ENCODE data around the gene RPS6KA1.
A peak's percentile ranks its signal among the peaks of the same experiment; 100 is the strongest.

RPS6KA1 gene

GRCh38 chr1:26539722-26540121 lies 10.2 kb downstream of the RPS6KA1 start:
- Histone ChIP-seq H3K27ac (ENCODE audit: low read depth, low read length, poor library complexity, severe bottlenecking) (peak overlapping the region; percentile 97), H3K9me3 (ENCODE audit: low read length) (no peaks in the 10 kb centered on the region), H3K27me3 (ENCODE audit: insufficient read depth, low read length) (no peaks in the 10 kb centered on the region), H3K4me1 (ENCODE audit: insufficient read depth, low read length, severe bottlenecking) (peaks cover 68% of the 10 kb centered on the region), H3K79me2 (ENCODE audit: insufficient read depth, low read length) (no peaks in the 10 kb centered on the region), H3F3A (ENCODE audit: insufficient read depth, low read length) (no peaks in the 10 kb centered on the region), H3K9me2 (ENCODE audit: low read depth, low read length) (no peaks in the 10 kb centered on the region), H4K20me1 (ENCODE audit: insufficient read depth, low read length) (no peaks in the 10 kb centered on the region), H3K9ac (ENCODE audit: low read length) (no peak overlapping the region), H3K4me3 (ENCODE audit: low read depth, low read length, poor library complexity, severe bottlenecking) (no peak overlapping the region), H3K4me2 (ENCODE audit: low read length) (no peak overlapping the region), H3K36me3 (ENCODE audit: insufficient read depth, low read length) (no peaks in the 10 kb centered on the region), H2AFZ (ENCODE audit: low read length) (no peak overlapping the region)
- TF ChIP-seq CTCF (IDR thresholded peaks at IDR 0.05; ENCODE audit: low read length): no peak
- TF ChIP-seq EZH2 (IDR thresholded peaks at IDR 0.05; ENCODE audit: borderline replicate concordance, low read length): no peak

GRCh38 chr1:26540351-26540750 lies 10.8 kb downstream of the RPS6KA1 start:
- no peaks in the 10 kb centered on the region for H3K9me3 ChIP-seq (ENCODE audit: low read length)
- H3K27me3 ChIP-seq (ENCODE audit: insufficient read depth, low read length): no peaks in the 10 kb centered on the region
- H3K9ac ChIP-seq (ENCODE audit: low read length): no peak overlapping the region
- no peaks in the 10 kb centered on the region for H4K20me1 ChIP-seq (ENCODE audit: insufficient read depth, low read length)
- no peaks in the 10 kb centered on the region for H3K36me3 ChIP-seq (ENCODE audit: insufficient read depth, low read length)
- H3K4me2 ChIP-seq (ENCODE audit: low read length): no peak overlapping the region; the same call in 1 of the 2 replicates
- no peak overlapping the region for H3K4me3 ChIP-seq (ENCODE audit: low read depth, low read length, poor library complexity, severe bottlenecking)
- no peaks in the 10 kb centered on the region for H3K9me2 ChIP-seq (ENCODE audit: low read depth, low read length)
- no peak overlapping the region for H2AFZ ChIP-seq (ENCODE audit: low read length)
- H3K79me2 ChIP-seq (ENCODE audit: insufficient read depth, low read length): no peaks in the 10 kb centered on the region
- TF ChIP-seq EZH2 (IDR thresholded peaks at IDR 0.05; ENCODE audit: borderline replicate concordance, low read length) (no peak), CTCF (IDR thresholded peaks at IDR 0.05; ENCODE audit: low read length) (no peak)
- peaks cover 71% of the 10 kb centered on the region for H3K4me1 ChIP-seq (ENCODE audit: insufficient read depth, low read length, severe bottlenecking)
- peak overlapping the region; percentile 97 for H3K27ac ChIP-seq (ENCODE audit: low read depth, low read length, poor library complexity, severe bottlenecking)
- H3F3A ChIP-seq (ENCODE audit: insufficient read depth, low read length): no peaks in the 10 kb centered on the region

GRCh38 chr1:26541431-26541815 lies 11.9 kb downstream of the RPS6KA1 start:
- Histone ChIP-seq H3K4me1 (ENCODE audit: insufficient read depth, low read length, severe bottlenecking) (peaks cover 81% of the 10 kb centered on the region), H3K4me2 (ENCODE audit: low read length) (peak overlapping the region; percentile 72), H2AFZ (ENCODE audit: low read length) (no peak overlapping the region), H4K20me1 (ENCODE audit: insufficient read depth, low read length) (no peaks in the 10 kb centered on the region), H3K9me3 (ENCODE audit: low read length) (no peaks in the 10 kb centered on the region), H3K27me3 (ENCODE audit: insufficient read depth, low read length) (no peaks in the 10 kb centered on the region), H3K9ac (ENCODE audit: low read length) (peak overlapping the region; percentile 57; the same call in 1 of the 2 replicates), H3F3A (ENCODE audit: insufficient read depth, low read length) (no peaks in the 10 kb centered on the region), H3K27ac (ENCODE audit: low read depth, low read length, poor library complexity, severe bottlenecking) (peak overlapping the region; percentile 97), H3K36me3 (ENCODE audit: insufficient read depth, low read length) (no peaks in the 10 kb centered on the region; the same call in 1 of the 2 replicates), H3K79me2 (ENCODE audit: insufficient read depth, low read length) (no peaks in the 10 kb centered on the region), H3K9me2 (ENCODE audit: low read depth, low read length) (no peaks in the 10 kb centered on the region), H3K4me3 (ENCODE audit: low read depth, low read length, poor library complexity, severe bottlenecking) (no peak overlapping the region)
- TF ChIP-seq CTCF (IDR thresholded peaks at IDR 0.05; ENCODE audit: low read length) (no peak), EZH2 (IDR thresholded peaks at IDR 0.05; ENCODE audit: borderline replicate concordance, low read length) (no peak)

Data from OCI-LY1 (cell line).